Middle frontal gyrus (tissue), 1 donor: Measurements from ENCODE around the gene LILRB5.
"Not testable (repeated sequence)": the region's sequence is repeated elsewhere in the genome, so short reads cannot be mapped to it uniquely, and the experiment has no call there.

Experiments
- DNase-seq: peaks from one replicate; pipeline ENCODE4 v3.0.0-alpha.2; 2015; ENCODE audit warnings: low spot score; ENCODE audit errors: extremely low spot score

LILRB5 gene

GRCh38 chr19:54216869-54217268 lies 40.2 kb downstream of the LILRB5 start:
- DNase-seq, result no peak

- DNase-seq, result not testable (repeated sequence)
These were observed 42.3 kb downstream of the LILRB5 start for GRCh38 chr19:54214734-54215133.

- not testable (repeated sequence) for DNase-seq
These were observed 42.9 kb downstream of the LILRB5 start for GRCh38 chr19:54214217-54214616.

GRCh38 chr19:54211235-54211634 lies 45.8 kb downstream of the LILRB5 start:
- no peak for DNase-seq

GRCh38 chr19:54209811-54210494 lies 47.1 kb downstream of the LILRB5 start:
- peak; percentile 52 for DNase-seq

GRCh38 chr19:54209058-54209810 lies 47.8 kb downstream of the LILRB5 start:
- no peak for DNase-seq

GRCh38 chr19:54208784-54209057 lies 48.4 kb downstream of the LILRB5 start:
- DNase-seq, result no peak

GRCh38 chr19:54207983-54208783 lies 48.9 kb downstream of the LILRB5 start:
- no peak for DNase-seq

GRCh38 chr19:54207676-54207982 lies 49.4 kb downstream of the LILRB5 start:
- no peak for DNase-seq

GRCh38 chr19:54207193-54207592 lies 49.9 kb downstream of the LILRB5 start:
- not testable (repeated sequence) for DNase-seq

- no peak for DNase-seq
These were observed 50.3 kb downstream of the LILRB5 start for GRCh38 chr19:54206831-54207177.

- DNase-seq, result no peak
These were observed 50.8 kb downstream of the LILRB5 start for GRCh38 chr19:54206030-54206830.

- DNase-seq, result no peak
These were observed 52.2 kb downstream of the LILRB5 start for GRCh38 chr19:54204767-54205468.

- DNase-seq, result no peak
These were observed 53.9 kb downstream of the LILRB5 start for GRCh38 chr19:54203151-54203611.

- no peak for DNase-seq
These were observed 55.1 kb downstream of the LILRB5 start for GRCh38 chr19:54201980-54202379.

- DNase-seq, result no peak
These were observed 55.8 kb downstream of the LILRB5 start for GRCh38 chr19:54201172-54201701.
